Karpas-422 (cell line): ENCODE data around the gene SEC61B. TPM values are rescaled to one million over a fixed set of nuclear protein-coding genes. Genes with fewer than 3 reads are reported as not detected.

Source experiments
- DNase-seq: peaks from one replicate; pipeline ENCODE4 v3.0.0-alpha.2; 2015
- H2AFZ ChIP-seq: fragments of 200-600 bp; sonication (generic); 2 replicates; pipeline ENCODE4 v1.6.1; 2014; ENCODE audit warnings: antibody characterized with exemption, low read length, mixed read lengths
- H3K27ac ChIP-seq: fragments of 200-600 bp; sonication (generic); 2 replicates; pipeline ENCODE4 v1.5.1; 2014; ENCODE audit warnings: mild to moderate bottlenecking, low read length, moderate library complexity
- H3K27me3 ChIP-seq: fragments of 200-600 bp; sonication (generic); 2 replicates; pipeline ENCODE4 v1.6.1; 2014; ENCODE audit warnings: low read length, mixed read lengths
- H3K36me3 ChIP-seq: fragments of 200-600 bp; sonication (generic); 2 replicates; pipeline ENCODE4 v1.6.1; 2014; ENCODE audit warnings: low read length, mixed read lengths; ENCODE audit not compliant: insufficient read depth
- H3K4me1 ChIP-seq: fragments of 200-600 bp; sonication (generic); 2 replicates; pipeline ENCODE4 v1.6.1; 2014; ENCODE audit warnings: mild to moderate bottlenecking, low read length, mixed read lengths
- H3K4me2 ChIP-seq: fragments of 200-600 bp; sonication (generic); 2 replicates; pipeline ENCODE4 v1.6.1; 2014; ENCODE audit warnings: low read length, low read depth, mild to moderate bottlenecking; ENCODE audit not compliant: poor library complexity, severe bottlenecking
- H3K4me3 ChIP-seq: fragments of 200-600 bp; sonication (generic); 2 replicates; pipeline ENCODE4 v1.5.1; 2014; ENCODE audit warnings: mild to moderate bottlenecking, antibody characterized with exemption, low read length, mixed read lengths
- H3K79me2 ChIP-seq: fragments of 200-600 bp; sonication (generic); 2 replicates; pipeline ENCODE4 v1.6.1; 2014; ENCODE audit warnings: mild to moderate bottlenecking, low read length, mixed read lengths
- H3K9ac ChIP-seq: fragments of 200-600 bp; sonication (generic); 2 replicates; pipeline ENCODE4 v1.6.0; 2014; ENCODE audit warnings: low read length
- H3K9me2 ChIP-seq: fragments of 200-600 bp; sonication (generic), shearing (Covaris generic); replicated peaks from 2 replicates; pipeline ENCODE4 v1.6.0; 2014; ENCODE audit warnings: mild to moderate bottlenecking, low read length, moderate library complexity; ENCODE audit not compliant: insufficient read depth
- H3K9me3 ChIP-seq: fragments of 300-700, 200-600 bp; sonication (generic); 2 replicates; pipeline ENCODE4 v1.6.1; 2014; ENCODE audit warnings: low read length, mixed read lengths
- H4K20me1 ChIP-seq: fragments of 200-600 bp; sonication (generic); 2 replicates; pipeline ENCODE4 v1.6.1; 2014; ENCODE audit warnings: mild to moderate bottlenecking, antibody characterized with exemption, low read length, low read depth; ENCODE audit not compliant: insufficient read depth
- total RNA-seq: library from RNA; depleted of rRNA; stranded (reverse); fragments of >200 nt; shearing (Covaris generic); gene quantifications from 2 replicates; pipeline ENCODE4 v1.2.3, GENCODE V29; 2014; ENCODE audit warnings: low replicate concordance

The SEC61B gene
- total RNA-seq, 1 experiment from 2014 or later, result 110 TPM

DNA sequence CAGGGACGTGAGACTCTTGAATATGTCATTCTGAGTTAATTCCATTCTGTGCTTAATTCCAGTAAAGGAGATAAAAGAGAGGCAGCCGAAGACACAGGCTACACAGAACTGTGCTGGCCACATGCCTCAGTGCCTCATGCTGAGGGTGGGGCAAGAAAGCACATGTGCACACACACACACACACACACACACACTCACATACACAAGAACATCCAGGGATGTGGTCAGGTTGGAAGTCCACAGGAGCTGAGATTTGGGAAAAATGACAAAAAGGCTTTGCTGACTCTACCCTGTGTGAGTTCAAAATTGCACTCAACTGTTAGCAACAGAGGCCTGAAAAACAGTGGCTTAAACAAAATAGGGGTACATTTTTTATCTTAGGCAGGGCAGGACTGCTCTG is 40.9 kb upstream of the SEC61B start:
- H3K9ac ChIP-seq, result no peak overlapping the region
- H3K27ac ChIP-seq, result no peak overlapping the region
- no peaks in the 10 kb centered on the region for H3K9me3 ChIP-seq
- H3K4me2 ChIP-seq, result no peak overlapping the region
- no peaks in the 10 kb centered on the region for H3K9me2 ChIP-seq
- no peaks in the 10 kb centered on the region for H4K20me1 ChIP-seq
- no peak for DNase-seq
- H3K79me2 ChIP-seq, result no peaks in the 10 kb centered on the region
- no peak overlapping the region for H2AFZ ChIP-seq
- H3K4me1 ChIP-seq, result no peaks in the 10 kb centered on the region
- no peaks in the 10 kb centered on the region for H3K27me3 ChIP-seq
- H3K4me3 ChIP-seq, result no peak overlapping the region
- no peaks in the 10 kb centered on the region for H3K36me3 ChIP-seq

DNA sequence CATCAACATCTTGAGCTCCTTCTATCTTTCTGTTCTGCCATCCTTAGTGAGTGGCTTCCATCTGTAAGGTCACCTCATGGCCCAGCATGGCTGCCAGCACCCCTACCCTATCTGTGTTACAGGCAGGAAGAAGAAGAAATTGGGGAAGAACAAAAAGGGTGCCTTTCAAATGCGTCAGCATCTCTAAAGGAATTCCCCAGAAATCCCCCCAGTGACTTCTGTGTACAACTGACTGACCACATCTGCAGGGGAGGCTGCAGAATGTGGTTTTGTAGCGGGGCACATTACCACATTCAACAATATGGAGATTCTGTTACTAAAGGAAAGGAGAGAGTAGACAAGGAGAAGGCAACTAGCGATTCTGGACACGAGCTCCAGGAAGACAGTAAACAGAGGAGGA is 40.5 kb upstream of the SEC61B start:
- Histone ChIP-seq H3K4me2 (no peak overlapping the region), H3K4me1 (no peaks in the 10 kb centered on the region), H3K27me3 (no peaks in the 10 kb centered on the region)

DNA sequence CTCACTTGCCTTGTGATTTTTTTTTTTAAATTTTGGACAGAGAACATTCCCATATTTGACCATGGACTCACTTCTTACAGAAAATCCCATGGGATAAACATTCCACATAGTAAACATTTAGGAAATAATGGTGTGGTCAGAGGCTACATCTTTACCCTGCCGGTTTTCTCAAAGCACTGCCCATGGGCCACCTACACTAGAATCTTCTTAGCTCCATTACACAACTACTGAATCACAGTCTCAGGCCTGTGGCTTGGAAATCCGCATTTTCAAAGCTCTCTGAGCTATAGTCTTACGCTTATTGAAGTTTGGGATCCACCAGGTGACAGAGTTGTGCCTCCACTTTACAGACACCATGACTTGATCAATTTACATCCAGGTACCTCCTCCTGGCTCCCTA is 39.7 kb upstream of the SEC61B start:
- Histone ChIP-seq H2AFZ (no peak overlapping the region), H3K36me3 (no peaks in the 10 kb centered on the region), H3K4me3 (no peak overlapping the region), H3K27ac (no peak overlapping the region), H3K4me1 (peaks cover 3% of the 10 kb centered on the region; the same call in 1 of the 2 replicates), H3K9me2 (no peaks in the 10 kb centered on the region), H3K4me2 (no peak overlapping the region), H3K27me3 (no peaks in the 10 kb centered on the region), H3K9ac (no peak overlapping the region), H3K9me3 (no peaks in the 10 kb centered on the region), H4K20me1 (no peaks in the 10 kb centered on the region), H3K79me2 (no peaks in the 10 kb centered on the region)
- no peak for DNase-seq

More for the DNA sequence above, 40.5 kb upstream of the SEC61B start:
- no peak overlapping the region for H3K4me3 ChIP-seq
- H2AFZ ChIP-seq, result no peak overlapping the region
- H3K9me3 ChIP-seq, result no peaks in the 10 kb centered on the region
- H3K36me3 ChIP-seq, result no peaks in the 10 kb centered on the region
- H3K79me2 ChIP-seq, result no peaks in the 10 kb centered on the region
- no peak overlapping the region for H3K9ac ChIP-seq
- H4K20me1 ChIP-seq, result no peaks in the 10 kb centered on the region
- DNase-seq, result no peak
- H3K27ac ChIP-seq, result no peak overlapping the region
- H3K9me2 ChIP-seq, result no peaks in the 10 kb centered on the region

DNA sequence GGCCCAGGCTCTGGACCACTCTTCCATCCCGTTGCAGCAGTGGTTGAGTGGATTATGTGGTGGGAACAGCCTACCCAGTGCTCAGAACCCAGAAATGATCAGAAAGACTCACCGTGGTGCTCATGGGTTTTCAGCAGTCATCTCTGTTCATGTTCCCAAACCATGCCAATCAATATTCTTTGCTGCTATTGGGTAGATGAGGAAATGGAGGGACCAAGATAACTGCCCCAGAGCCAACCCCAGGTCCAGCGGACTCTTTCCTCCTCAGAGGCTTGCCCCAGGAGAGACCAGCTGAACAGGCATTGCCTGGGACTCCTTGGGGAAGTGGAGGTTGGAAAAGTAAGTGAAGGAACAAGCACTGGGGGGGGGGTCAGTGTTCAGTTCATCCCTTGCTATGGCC is 38.5 kb upstream of the SEC61B start:
- Histone ChIP-seq H3K27me3 (no peaks in the 10 kb centered on the region), H3K27ac (no peak overlapping the region), H3K79me2 (no peaks in the 10 kb centered on the region), H4K20me1 (no peaks in the 10 kb centered on the region), H2AFZ (no peak overlapping the region), H3K9me2 (no peaks in the 10 kb centered on the region), H3K4me3 (no peak overlapping the region), H3K4me2 (no peak overlapping the region), H3K9ac (no peak overlapping the region), H3K36me3 (no peaks in the 10 kb centered on the region), H3K9me3 (no peaks in the 10 kb centered on the region), H3K4me1 (peaks cover 5% of the 10 kb centered on the region; the same call in 1 of the 2 replicates)
- no peak for DNase-seq

DNA sequence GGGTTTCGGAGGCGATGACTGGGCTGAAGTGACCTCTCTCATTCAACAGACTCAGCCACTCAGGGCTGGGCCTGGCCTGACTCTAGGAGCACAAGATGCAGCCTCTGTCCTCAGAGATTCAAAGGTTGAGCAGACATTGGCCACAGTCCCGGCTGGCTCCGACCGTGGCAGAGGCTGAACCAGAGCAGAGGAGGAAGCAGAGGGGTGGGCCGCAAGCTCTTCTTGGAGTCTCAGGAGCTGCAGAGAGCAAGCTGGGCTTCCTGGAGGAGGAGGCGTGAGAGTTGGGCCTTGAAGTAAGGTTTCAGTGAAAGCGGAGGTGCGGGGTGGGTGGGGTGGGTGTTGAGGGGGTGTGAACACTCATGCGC is 38.0 kb upstream of the SEC61B start:
- H3K4me2 ChIP-seq, result no peak overlapping the region

DNA sequence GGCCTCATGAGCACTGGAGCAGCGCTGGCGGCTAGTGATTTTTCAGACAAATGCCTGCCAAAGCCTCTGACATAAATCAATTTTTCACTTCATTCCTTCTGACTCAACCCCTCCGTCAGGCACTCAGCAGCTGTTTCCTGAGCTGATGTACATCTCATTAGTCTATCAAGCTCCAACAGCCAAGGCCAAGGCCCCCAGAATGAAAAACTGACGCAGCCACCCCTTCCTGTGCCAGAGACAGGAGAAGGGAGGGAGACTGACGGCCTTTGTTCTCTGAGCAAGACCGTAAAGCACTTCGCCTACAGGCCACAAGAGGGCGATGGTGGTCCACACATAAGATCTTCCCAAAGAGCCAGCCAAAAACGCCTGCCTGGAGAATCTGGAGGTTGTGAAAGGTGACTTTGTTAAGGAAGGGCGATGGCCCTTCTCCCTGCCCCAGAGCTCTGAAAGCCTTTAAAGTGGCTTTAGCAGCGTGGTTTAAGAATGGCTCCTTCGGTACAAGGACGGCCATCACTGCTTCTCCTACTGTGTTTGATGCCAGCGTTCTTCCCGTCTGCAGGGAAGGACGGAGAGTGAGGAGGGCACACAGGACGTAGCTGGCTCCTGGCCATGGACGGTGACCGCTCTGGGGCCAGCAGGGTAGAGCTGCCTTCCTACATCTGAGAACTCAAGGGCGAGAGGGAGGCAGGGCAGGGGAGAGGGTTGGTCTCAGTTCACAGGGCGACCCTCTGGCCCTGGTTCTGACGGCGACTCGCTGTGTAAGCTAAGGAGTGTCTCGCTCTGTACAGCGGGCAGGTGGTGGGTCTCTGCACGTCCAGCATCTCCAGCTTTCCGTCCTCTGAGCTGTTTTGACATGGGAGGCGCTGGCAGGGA is 37.4 kb upstream of the SEC61B start:
- H3K9ac ChIP-seq, result no peak overlapping the region
- no peaks in the 10 kb centered on the region for H3K79me2 ChIP-seq
- no peaks in the 10 kb centered on the region for H3K9me2 ChIP-seq
- peak; percentile 89 for DNase-seq
- peaks cover 5% of the 10 kb centered on the region; the same call in 1 of the 2 replicates for H3K4me1 ChIP-seq
- no peaks in the 10 kb centered on the region for H3K27me3 ChIP-seq
- no peaks in the 10 kb centered on the region for H4K20me1 ChIP-seq
- no peaks in the 10 kb centered on the region for H3K36me3 ChIP-seq
- no peak overlapping the region for H3K4me3 ChIP-seq
- no peak overlapping the region for H3K27ac ChIP-seq
- no peaks in the 10 kb centered on the region for H3K9me3 ChIP-seq
- no peak overlapping the region for H3K4me2 ChIP-seq
- H2AFZ ChIP-seq, result no peak overlapping the region

More for the DNA sequence above, 38.0 kb upstream of the SEC61B start:
- H3K79me2 ChIP-seq, result no peaks in the 10 kb centered on the region
- H3K9me3 ChIP-seq, result no peaks in the 10 kb centered on the region
- no peaks in the 10 kb centered on the region for H3K27me3 ChIP-seq
- peaks cover 5% of the 10 kb centered on the region; the same call in 1 of the 2 replicates for H3K4me1 ChIP-seq
- no peak for DNase-seq
- H4K20me1 ChIP-seq, result no peaks in the 10 kb centered on the region
- no peaks in the 10 kb centered on the region for H3K9me2 ChIP-seq
- no peaks in the 10 kb centered on the region for H3K36me3 ChIP-seq
- H3K9ac ChIP-seq, result no peak overlapping the region
- H3K27ac ChIP-seq, result no peak overlapping the region
- no peak overlapping the region for H2AFZ ChIP-seq
- no peak overlapping the region for H3K4me3 ChIP-seq

DNA sequence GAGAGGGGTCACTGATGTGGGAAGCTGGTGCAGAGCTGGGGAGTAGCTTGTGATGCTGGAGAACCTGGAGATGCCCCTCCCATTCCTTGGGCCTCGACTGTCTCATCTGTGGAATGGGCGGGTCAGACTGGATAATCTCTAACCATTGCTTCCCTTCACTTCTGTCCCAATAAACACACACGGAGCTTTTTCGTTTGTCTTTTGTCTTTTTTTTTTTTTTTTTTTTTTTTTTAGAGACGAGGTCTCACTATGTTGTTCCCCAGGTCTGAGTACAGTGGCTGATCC is 36.8 kb upstream of the SEC61B start:
- Histone ChIP-seq H4K20me1 (no peaks in the 10 kb centered on the region), H3K27ac (no peak overlapping the region), H3K4me1 (peaks cover 5% of the 10 kb centered on the region; the same call in 1 of the 2 replicates), H3K36me3 (no peaks in the 10 kb centered on the region), H3K9ac (no peak overlapping the region), H3K4me2 (no peak overlapping the region), H3K4me3 (no peak overlapping the region), H3K79me2 (no peaks in the 10 kb centered on the region), H3K27me3 (no peaks in the 10 kb centered on the region), H2AFZ (no peak overlapping the region), H3K9me2 (no peaks in the 10 kb centered on the region), H3K9me3 (no peaks in the 10 kb centered on the region)
- DNase-seq, result no peak

DNA sequence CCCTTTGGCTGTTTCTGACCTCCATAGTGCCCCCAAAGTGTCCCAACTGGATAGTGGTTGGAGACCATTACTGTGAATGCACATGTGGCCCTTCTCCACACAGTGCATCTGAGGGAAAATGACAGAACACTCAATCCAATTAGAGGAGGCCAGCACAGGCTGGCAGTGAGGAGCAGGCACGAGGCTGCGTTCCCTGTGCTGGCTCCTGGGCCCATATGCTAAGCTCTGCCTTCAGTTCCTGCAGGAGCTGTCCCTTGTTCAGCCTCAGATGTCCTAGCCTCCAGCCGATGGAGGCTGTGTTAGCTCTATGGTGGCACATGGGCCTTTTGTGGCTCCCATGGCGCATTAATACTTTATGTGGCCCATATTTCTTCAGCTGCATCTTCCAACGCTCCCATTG is 36.1 kb upstream of the SEC61B start:
- Histone ChIP-seq H3K4me2 (no peak overlapping the region), H3K79me2 (no peaks in the 10 kb centered on the region), H2AFZ (no peak overlapping the region), H3K9me3 (no peaks in the 10 kb centered on the region), H3K36me3 (no peaks in the 10 kb centered on the region), H3K4me3 (no peak overlapping the region), H3K9me2 (no peaks in the 10 kb centered on the region), H3K27me3 (no peaks in the 10 kb centered on the region), H3K27ac (no peak overlapping the region), H4K20me1 (no peaks in the 10 kb centered on the region), H3K9ac (no peak overlapping the region), H3K4me1 (peaks cover 5% of the 10 kb centered on the region; the same call in 1 of the 2 replicates)
- DNase-seq, result no peak
